GM21367 (cell line): ENCODE results near the gene SLC25A11.
"Not testable (repeated sequence)": the region's sequence is repeated elsewhere in the genome, so short reads cannot be mapped to it uniquely, and the experiment has no call there.

Source experiments
- ATAC-seq: cut with Tn5 transposase; IDR thresholded peaks from one replicate; pipeline ENCODE4 v1.9.1; 2021; ENCODE audit not compliant: unreplicated experiment

Gene SLC25A11

GRCh38 chr17:4920351-4921048 is 19.3 kb downstream of the SLC25A11 start:
- ATAC-seq, result no peak

GRCh38 chr17:4919511-4920047 is 20.3 kb downstream of the SLC25A11 start:
- no peak for ATAC-seq

DNA sequence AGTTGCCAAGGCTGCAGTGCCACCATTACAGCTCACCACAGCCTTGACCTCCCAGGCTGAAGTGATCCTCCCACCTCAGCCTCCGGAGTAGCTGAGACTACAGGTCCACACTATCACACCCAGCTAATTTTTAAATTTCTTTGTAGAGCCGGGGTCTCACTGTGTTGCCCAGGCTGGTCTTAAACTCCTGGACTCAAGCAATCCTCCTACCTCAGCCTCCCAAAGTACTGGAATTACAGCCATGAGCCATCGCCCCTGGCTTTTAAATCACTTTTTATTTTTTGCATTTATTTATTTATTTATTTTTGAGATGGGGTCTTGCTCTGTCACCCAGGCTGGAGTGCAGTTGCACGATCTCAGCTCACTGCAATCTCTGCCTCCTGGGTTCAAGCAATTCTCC is 25.3 kb downstream of the SLC25A11 start:
- not testable (repeated sequence) for ATAC-seq

GRCh38 chr17:4913994-4914393 is 25.9 kb downstream of the SLC25A11 start:
- no peak for ATAC-seq

DNA sequence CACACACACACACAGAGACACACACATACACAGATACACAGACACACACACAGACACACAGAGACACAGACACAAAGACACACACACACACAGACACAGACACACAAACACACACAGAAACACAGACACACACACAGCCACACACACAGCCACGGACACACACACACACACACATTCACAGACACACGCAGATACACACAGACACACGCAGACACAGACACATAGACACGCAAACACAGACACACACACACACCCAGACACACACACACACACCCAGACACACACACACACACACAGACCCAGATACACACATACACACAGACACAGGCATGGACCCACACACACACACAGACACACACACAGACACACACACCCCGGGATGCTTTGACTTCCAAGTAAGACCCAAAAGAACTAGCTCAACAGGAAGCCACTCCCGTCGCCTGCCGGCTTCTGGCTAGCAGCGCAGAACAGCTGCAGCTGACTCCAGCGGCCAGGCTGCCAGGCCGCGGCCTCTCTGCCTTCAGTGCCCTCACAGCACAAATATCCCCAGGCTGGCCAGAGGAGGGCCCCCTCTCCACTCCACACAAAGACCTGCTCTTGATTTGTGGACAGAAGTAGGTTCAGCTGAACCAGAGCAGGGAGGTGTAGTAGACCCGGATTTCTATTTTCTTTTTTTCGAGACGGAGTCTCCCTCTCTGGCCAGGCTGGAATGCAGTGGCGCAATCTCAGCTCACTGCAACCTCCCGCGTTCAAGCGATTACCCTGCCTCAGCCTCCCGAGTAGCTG is 30.9 kb downstream of the SLC25A11 start:
- no peak for ATAC-seq

- ATAC-seq, result no peak
Observed at GRCh38 chr17:4908301-4908700, 31.5 kb downstream of the SLC25A11 start.

- not testable (repeated sequence) for ATAC-seq
Observed at GRCh38 chr17:4906642-4907041, 33.2 kb downstream of the SLC25A11 start.

DNA sequence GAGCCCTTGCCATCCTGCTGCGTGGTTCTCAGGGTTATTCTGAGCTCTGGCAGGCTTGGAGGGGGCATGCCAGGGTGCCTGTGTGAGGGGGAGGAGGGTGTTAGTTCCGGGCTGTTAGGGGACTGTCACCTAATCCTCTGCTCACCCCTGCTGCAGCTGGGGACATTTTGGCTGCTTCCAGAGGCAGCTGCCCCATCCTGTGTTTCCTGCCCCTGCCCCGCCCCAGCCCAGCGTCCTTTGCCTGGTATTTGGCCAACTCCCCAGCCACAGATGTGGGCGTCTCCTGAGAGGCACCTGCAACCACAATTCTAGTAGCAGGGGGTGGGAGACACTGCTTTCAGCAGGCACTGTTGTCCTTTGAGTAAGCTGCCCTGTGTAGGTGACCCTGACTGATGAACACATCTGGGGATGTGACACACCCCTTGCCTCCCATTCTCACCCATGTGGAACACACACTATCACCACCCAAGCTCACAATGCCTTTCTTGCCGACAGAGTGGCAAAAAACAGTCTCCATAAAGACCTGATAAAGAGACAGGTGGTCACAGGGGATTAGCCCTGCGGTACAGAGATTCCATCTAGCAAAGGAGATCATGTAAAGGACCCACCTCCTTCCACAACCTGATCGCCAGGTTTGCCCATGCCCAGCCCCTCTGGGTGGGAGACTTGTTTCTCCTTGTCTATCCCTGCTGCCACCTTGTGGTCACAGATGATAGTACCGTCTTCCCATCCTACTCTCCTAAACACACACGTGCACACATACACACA is 36.6 kb downstream of the SLC25A11 start, which contains the start of gene CHRNE:
CHRNE (minus strand) TSS at position 48 of the 768 bp plus-strand sequence; CDS start at position 13, 35 bp downstream.
- no peak for ATAC-seq

DNA sequence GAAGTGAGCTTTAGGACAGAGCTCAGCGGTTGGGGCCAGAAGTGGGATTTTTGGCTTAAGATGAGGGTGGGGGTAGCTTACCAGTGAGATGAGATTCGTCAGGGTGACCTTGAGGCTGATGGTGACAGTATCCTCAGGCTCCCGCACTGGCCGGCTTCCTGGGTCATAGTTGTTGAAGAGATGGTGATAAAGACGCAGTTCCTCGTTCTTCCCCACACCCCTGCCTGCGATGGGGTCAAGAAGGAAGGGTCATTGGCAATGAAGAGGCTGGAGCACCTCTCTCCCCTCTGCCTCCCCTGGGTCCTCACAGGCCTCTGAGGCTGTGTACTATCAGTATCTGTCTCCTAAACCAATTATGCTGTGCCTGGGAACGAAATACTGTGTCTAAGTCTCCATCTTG is 37.3 kb downstream of the SLC25A11 start:
- no peak for ATAC-seq

DNA sequence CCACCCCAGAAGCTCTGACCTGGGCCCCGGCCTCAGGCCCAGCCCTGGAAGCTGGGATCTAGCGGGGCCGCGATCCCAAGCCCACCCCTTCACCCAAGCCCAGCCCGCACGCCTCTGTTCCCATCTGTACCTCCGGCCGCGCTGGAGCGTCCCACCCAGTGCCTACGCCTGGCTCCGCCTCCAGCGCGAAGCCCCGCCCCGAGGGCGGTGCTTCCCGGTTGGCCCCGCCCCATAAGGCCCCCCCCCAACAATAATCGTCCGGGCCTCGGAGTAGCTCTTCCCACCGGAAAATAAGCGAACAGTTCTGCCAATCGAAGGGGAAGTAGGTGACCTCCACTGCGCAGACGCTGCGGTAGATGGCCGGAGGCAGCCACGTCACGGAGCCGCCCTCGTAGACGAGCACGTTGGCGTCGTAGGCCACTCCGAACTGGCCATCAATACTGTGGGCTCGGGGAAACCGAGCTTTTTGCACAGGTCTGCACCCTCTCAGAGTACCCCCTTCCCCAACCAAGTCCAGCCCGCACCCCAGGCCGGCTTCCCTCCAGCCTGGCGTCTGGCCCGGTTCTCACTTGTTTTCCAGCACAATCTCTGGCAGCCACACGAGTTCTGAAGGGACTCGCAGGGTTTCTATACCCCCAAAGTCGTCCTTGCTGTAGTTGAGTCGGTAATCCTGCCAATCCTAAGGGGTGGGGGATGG is 38.0 kb downstream of the SLC25A11 start:
- no peak for ATAC-seq

DNA sequence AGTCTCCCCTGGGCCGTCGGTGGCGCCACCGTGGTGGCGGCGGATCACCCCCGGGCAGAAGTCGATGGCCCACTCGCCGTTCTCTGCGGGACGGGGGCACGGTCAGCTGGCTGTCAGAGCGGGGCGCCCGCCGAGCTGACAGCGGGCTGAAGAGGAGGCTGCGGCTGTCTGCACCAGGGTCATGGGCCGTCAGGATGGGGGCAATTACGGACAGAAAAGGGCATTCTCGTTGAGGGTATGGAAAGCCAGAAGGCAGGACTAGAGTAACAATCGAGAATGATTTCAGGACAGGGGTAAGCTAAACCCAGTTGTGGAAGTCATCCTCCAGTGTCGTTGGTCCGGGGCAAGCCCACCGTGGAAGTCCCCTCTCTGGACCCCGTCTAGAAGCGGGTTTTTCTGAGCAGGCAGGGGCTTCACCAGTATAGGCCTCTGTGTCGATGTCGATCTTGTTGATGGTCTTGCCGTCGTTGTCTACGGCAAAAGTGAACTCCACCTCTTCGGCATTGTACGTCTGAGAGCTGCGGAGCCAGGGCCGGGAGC is 38.7 kb downstream of the SLC25A11 start:
- ATAC-seq, result no peak

- ATAC-seq, result no peak
Observed at GRCh38 chr17:4900231-4901107, 39.4 kb downstream of the SLC25A11 start.

- ATAC-seq, result no peak
Observed at GRCh38 chr17:4899341-4900230, 40.3 kb downstream of the SLC25A11 start, which contains the start of gene C17orf107. Gene C17orf107, plus strand, starts transcription at chr17:4899536. Its CDS starts 227 bp downstream, at chr17:4899763.

DNA sequence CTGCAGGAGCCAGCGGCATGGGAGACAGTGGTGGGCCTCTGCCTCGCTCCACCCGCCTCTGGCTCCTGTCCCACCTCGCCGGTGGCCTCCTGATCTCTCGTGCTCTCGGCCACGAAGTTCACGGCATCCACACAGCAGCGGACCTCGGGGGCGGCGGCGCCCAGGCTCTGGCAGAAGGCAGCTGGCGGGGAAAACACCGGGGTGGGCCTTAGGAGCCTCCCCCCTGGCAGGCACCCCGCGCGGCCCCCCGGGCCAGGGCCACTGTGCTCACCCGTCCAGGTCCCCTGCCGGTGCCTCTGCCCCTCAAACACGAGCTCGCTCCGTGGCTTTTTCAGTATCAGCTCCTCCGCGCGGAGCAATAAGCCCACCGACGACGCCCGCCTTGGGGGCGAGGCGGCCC is 40.9 kb downstream of the SLC25A11 start:
- ATAC-seq, result no peak

DNA sequence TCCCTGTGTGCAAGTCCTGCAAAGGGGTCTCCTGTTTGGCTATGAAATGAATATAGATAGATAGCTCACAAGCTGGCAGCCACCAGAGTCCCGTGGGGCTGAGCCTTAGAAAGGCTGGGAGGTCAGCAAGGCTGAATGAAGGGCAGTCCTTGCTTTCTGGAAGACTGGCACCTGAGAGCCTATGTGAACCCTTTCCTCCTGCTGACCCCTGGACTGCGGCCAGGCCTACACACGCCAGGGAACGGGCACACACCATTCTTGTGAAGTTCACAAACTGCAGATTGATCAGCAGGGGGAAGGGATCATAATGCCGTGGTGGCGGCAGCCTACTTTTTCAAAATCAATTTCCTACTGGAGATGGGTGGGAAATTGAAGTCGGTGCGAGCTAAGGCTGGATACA is 41.5 kb downstream of the SLC25A11 start:
- no peak for ATAC-seq

- ATAC-seq, result no peak
Observed at GRCh38 chr17:4897785-4898184, 42.1 kb downstream of the SLC25A11 start.

- no peak for ATAC-seq
Observed at GRCh38 chr17:4897198-4897687, 42.6 kb downstream of the SLC25A11 start.
